Measurements from ENCODE around the gene APLNR. TPM values are rescaled to one million over a fixed set of nuclear protein-coding genes. Genes with fewer than 3 reads are reported as not detected.

The APLNR gene
- total RNA-seq, 1 donor from 2014 or later: 8.5 TPM

- Histone ChIP-seq H3K4me3 (no peak overlapping the region), H3K9me3 (replicated peaks) (peaks cover 6% of the 10 kb centered on the region), H3K4me1 (peaks cover 33% of the 10 kb centered on the region), H3K36me3 (no peaks in the 10 kb centered on the region), H3K27me3 (ENCODE audit: low read depth) (no peaks in the 10 kb centered on the region), H3K27ac (replicated peaks) (no peak overlapping the region)
- no peak for TF ChIP-seq CTCF (IDR thresholded peaks at IDR 0.05; ENCODE audit: borderline replicate concordance)
- intact Hi-C loops (cut with micrococcal nuclease): no loop called here
- no peak for DNase-seq
These were observed 12.9 kb downstream of the APLNR start for GRCh38 chr11:57224128-57224527.

DNA sequence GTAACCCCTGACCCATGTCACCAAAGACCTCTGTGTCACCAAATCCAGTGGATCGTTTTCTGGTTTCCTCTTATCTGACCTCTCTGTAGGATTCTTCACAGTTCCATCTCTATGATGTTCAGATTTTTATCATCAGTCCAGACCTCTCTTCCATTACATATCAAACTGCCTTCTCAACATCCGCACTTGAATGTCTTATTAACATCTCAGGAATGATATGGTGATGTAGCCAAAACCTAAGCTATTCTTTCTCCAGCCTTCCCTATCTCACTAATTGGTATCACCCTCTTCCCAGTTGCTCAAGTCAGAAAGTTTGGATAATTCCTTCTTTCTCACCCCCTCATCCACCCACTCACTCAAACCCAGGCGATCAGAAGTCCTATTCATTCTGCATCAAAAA lies 13.4 kb downstream of the APLNR start:
- Histone ChIP-seq H3K4me3 (no peak overlapping the region), H3K9me3 (replicated peaks) (peaks cover 6% of the 10 kb centered on the region), H3K4me1 (peaks cover 38% of the 10 kb centered on the region), H3K27me3 (ENCODE audit: low read depth) (no peaks in the 10 kb centered on the region), H3K36me3 (no peaks in the 10 kb centered on the region), H3K27ac (replicated peaks) (no peak overlapping the region)
- no peak for TF ChIP-seq CTCF (IDR thresholded peaks at IDR 0.05; ENCODE audit: borderline replicate concordance)
- intact Hi-C loops (cut with micrococcal nuclease): no loop called here
- no peak for DNase-seq

DNA sequence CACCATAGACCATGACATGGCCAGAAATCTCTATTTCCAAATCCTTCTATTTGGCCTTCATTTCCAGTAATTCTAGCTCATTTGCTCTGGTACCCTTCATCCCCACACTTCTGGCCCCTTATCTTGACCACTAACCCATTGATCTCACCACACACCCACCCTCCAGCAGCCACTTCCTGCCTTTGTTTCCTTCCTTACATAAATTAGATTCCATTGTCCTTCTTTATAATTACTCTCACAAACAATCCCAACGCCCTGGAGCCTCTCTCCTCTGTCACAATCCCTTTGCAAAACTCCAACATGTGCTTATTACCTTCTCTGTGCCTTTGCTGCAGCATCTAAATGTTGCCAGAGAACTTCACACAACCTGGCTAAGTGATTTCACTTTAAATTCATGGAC lies 14.8 kb downstream of the APLNR start:
- intact Hi-C loops (cut with micrococcal nuclease): no loop called here
- Histone ChIP-seq H3K36me3 (no peaks in the 10 kb centered on the region), H3K4me3 (no peak overlapping the region), H3K4me1 (peaks cover 32% of the 10 kb centered on the region), H3K27me3 (ENCODE audit: low read depth) (no peaks in the 10 kb centered on the region), H3K9me3 (replicated peaks) (peaks cover 6% of the 10 kb centered on the region), H3K27ac (replicated peaks) (peak overlapping the region; percentile 45)
- DNase-seq: no peak
- no peak for TF ChIP-seq CTCF (IDR thresholded peaks at IDR 0.05; ENCODE audit: borderline replicate concordance)

DNA sequence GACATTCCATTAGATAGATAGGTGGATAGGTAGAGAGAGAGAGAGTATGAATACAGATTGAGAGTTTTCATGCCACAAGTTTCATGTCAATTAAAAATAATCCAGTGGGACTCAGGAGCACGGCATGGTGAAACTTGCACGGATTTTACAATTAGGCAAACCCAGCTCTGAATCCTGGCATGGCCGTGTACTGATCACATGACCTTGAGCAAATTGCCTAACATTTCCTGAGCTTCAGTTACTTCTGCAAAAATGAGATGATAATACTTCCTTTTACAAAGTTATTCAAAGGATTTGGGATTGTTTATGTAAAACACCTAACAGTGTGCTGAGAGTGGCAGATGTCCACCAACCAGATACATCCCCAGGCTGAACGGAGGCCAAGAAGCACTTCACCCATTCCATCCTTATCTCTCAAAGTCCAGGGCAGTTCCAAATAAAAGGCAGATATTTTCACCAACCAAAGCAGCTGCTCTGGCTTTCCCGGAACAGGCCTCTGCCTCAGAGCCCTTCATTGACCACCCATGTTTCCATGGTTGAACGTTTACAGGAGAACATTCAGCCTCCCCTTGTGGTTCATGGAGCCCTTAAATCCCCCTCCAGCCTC lies 17.9 kb downstream of the APLNR start:
- H3K36me3 ChIP-seq: no peaks in the 10 kb centered on the region
- no peak for TF ChIP-seq CTCF (IDR thresholded peaks at IDR 0.05; ENCODE audit: borderline replicate concordance)
- intact Hi-C loops (cut with micrococcal nuclease): no loop called here
- DNase-seq: peak; percentile 34
- H3K4me1 ChIP-seq: peaks cover 61% of the 10 kb centered on the region
- H3K27ac ChIP-seq (replicated peaks): peak overlapping the region; percentile 60
- H3K27me3 ChIP-seq (ENCODE audit: low read depth): peaks cover under 1% of the 10 kb centered on the region
- no peak overlapping the region for H3K4me3 ChIP-seq
- H3K9me3 ChIP-seq (replicated peaks): no peaks in the 10 kb centered on the region

DNA sequence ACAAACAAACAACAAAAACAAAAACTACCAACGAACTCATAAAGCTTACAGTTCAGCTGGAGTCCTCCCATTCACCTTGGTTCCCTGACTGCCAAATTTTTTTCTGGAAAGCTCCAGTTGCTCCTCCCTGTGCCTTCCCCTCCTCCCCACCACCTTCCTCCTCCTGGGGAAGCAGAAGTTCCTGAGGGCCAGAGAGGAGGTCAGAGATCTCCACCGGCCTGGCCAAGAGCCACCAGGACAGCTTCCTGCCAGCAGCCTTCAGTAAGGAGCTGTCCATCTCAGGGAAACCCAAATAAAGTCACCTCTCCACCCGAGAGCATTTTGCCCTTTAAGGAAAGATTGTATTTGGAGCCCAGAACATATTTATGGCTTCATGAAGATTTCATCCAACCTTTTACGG lies 20.0 kb downstream of the APLNR start:
- Histone ChIP-seq H3K9me3 (replicated peaks) (no peaks in the 10 kb centered on the region), H3K27me3 (ENCODE audit: low read depth) (peaks cover 3% of the 10 kb centered on the region), H3K27ac (replicated peaks) (peak overlapping the region; percentile 51), H3K36me3 (no peaks in the 10 kb centered on the region), H3K4me3 (no peak overlapping the region), H3K4me1 (peaks cover 71% of the 10 kb centered on the region)
- intact Hi-C loops (cut with micrococcal nuclease): no loop called here
- peak; percentile 64 for DNase-seq
- no peak for TF ChIP-seq CTCF (IDR thresholded peaks at IDR 0.05; ENCODE audit: borderline replicate concordance)
